Ovary (tissue), 3 donors: ENCODE results near the gene SEMA3E.

Source experiments
- EP300 ChIP-seq: sonication (generic); formaldehyde crosslinking; IDR thresholded peaks from one replicate; pipeline ENCODE4 v1.6.1; 2017; ENCODE audit warnings: antibody characterized with exemption
- TF ChIP-seq, protein P1 (sequence below), 3 donors: fragments of 450-650 bp in 2 of 3; fragments of 200-600 bp in 1 of 3; IDR thresholded peaks; one replicate each; pipeline versions ENCODE4 v1.5.1 to v1.8.0; 2016 to 2022; ENCODE audit warnings: antibody characterized with exemption in 3 of 3, mild to moderate bottlenecking in 1 of 3
- donor health status: DM: no; HTN: no; CAD: no.

DNA sequence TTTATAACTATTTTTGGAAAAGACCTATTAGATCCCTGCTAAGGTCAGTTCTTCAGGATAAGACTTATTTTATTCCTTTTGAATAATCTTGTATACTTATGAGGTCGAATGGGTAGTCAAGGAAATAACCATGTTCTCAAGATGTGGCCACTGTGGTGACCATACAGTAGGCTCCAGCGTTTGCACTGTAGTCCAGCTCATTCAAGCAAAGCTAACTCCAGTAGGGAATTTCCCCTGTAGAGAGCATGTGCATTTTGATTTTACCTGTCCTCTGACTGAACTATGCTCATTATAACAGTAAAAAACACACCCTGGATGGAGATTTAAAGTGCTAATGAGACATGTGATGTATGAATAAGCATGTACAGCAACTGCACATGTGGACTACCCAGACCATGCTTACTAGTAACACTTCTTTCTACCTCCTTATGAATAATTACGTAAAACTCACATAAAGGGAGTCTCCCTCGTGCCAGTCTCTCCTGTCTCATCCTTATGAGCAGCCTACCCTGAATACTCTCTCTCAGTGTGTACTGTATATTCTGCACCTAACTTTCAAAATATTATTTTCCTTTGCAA lies 32.4 kb upstream of the SEMA3E start:
- TF ChIP-seq, protein P1, sequence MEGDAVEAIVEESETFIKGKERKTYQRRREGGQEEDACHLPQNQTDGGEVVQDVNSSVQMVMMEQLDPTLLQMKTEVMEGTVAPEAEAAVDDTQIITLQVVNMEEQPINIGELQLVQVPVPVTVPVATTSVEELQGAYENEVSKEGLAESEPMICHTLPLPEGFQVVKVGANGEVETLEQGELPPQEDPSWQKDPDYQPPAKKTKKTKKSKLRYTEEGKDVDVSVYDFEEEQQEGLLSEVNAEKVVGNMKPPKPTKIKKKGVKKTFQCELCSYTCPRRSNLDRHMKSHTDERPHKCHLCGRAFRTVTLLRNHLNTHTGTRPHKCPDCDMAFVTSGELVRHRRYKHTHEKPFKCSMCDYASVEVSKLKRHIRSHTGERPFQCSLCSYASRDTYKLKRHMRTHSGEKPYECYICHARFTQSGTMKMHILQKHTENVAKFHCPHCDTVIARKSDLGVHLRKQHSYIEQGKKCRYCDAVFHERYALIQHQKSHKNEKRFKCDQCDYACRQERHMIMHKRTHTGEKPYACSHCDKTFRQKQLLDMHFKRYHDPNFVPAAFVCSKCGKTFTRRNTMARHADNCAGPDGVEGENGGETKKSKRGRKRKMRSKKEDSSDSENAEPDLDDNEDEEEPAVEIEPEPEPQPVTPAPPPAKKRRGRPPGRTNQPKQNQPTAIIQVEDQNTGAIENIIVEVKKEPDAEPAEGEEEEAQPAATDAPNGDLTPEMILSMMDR (IDR thresholded peaks at IDR 0.05): no peak
- TF ChIP-seq EP300: no peak
